H54 (cell line): Measurements from ENCODE around the gene DPF3.

Source experiments
- DNase-seq: peaks from one replicate; pipeline ENCODE4 v3.0.0; 2011; ENCODE audit warnings: low spot score, mixed read lengths; ENCODE audit not compliant: insufficient read length
- FAIRE-seq: peaks from 3 replicates; lab custom pipeline; 2011; peaks lifted over from hg19 to GRCh38; lab: Jason Lieb, UNC
- POLR2A ChIP-seq: IDR thresholded peaks from 2 replicates; pipeline ENCODE4 v1.6.1; 2011; ENCODE audit warnings: low read depth, mild to moderate bottlenecking, low read length

Gene DPF3

DNA sequence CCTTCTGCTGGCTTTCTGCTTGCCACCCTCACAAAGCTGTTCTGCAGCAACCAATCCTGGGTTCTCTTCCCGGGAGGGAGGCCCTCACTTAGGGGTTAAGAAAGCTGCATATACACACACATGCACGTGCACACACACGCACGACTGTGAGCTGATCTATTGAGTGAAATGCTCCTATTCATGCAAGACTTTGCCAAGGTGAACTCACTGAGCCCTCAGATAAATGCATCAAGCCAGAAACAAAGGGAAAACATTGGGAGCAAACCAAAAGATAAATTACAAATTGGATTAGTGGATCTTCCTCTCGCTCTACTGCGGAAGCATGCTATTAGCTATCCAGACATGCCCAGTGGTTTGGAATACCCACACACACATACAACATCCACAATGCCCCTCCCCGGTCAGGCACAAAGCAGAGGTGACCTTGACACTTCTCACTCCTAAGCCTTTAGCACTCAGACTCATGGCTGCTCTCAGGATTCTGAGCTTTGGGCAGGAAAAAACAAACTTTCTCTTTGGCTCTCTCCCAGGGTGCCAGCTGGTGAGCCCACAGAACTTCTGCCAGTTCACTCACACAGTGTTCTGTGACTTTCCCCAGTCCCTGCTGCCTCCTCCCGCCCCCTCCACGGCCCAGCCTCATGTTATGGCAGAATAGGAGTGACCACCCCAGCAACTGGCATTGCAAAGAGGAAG, 320.0 kb downstream of the DPF3 start:
- DNase-seq (no peak), FAIRE-seq (no peak)

More for the DNA sequence above, 320.0 kb downstream of the DPF3 start:
- no peak for TF ChIP-seq POLR2A
